Heart left ventricle (tissue), 16 donors: ENCODE data around the gene CTTN. TPM values are rescaled to one million over a fixed set of nuclear protein-coding genes. Genes with fewer than 3 reads are reported as not detected.

Source experiments
- ATAC-seq, 4 donors: fragments of 200-7000 bp; cut with Tn5 transposase; one replicate each; pipeline ENCODE4 v1.9.1; 2020 to 2022; ENCODE audit warnings: moderate library complexity in 4 of 4, mild to moderate bottlenecking in 3 of 4, moderate number of reproducible peaks in 1 of 4
- DNase-seq, 5 donors: peaks; one replicate each; pipeline ENCODE4 v3.0.0-alpha.2; 2020
- H3K27ac ChIP-seq, 12 donors: fragments of 200-600 bp; sonication (generic) in 4 of 12; one replicate each; pipeline versions ENCODE4 v1.5.0 to v1.8.0; 2016 to 2022; ENCODE audit warnings: mild to moderate bottlenecking in 2 of 12
- H3K27me3 ChIP-seq, 9 donors: fragments of 200-600 bp; sonication (generic) in 2 of 9; one replicate each; pipeline versions ENCODE4 v1.5.1 to v1.8.0; 2016 to 2022; ENCODE audit warnings: mild to moderate bottlenecking in 3 of 9
- H3K36me3 ChIP-seq, 9 donors: fragments of 200-600 bp; sonication (generic) in 2 of 9; one replicate each; pipeline versions ENCODE4 v1.5.0 to v1.8.0; 2018 to 2022; ENCODE audit warnings: mild to moderate bottlenecking in 2 of 9
- H3K4me1 ChIP-seq, 12 donors: fragments of 200-600 bp; sonication (generic) in 4 of 12; one replicate each; pipeline versions ENCODE4 v1.5.0 to v1.8.0; 2016 to 2022; ENCODE audit warnings: mild to moderate bottlenecking in 3 of 12
- H3K4me3 ChIP-seq, 12 donors: fragments of 200-600 bp; sonication (generic) in 4 of 12; one replicate each; pipeline versions ENCODE4 v1.5.0 to v1.8.0; 2017 to 2022; ENCODE audit warnings: mild to moderate bottlenecking in 9 of 12, moderate library complexity in 4 of 12
- H3K9me3 ChIP-seq, 12 donors: fragments of 200-600 bp; sonication (generic) in 4 of 12; one replicate each; pipeline versions ENCODE4 v1.5.0 to v1.8.0; 2016 to 2022; ENCODE audit warnings: mild to moderate bottlenecking in 1 of 12
- CTCF ChIP-seq, 12 donors: fragments of 200-600 bp; sonication (generic) in 4 of 12; IDR thresholded peaks; one replicate each; pipeline versions ENCODE4 v1.5.0 to v1.8.0; 2018 to 2022; ENCODE audit warnings: antibody characterized with exemption in 12 of 12, mild to moderate bottlenecking in 5 of 12
- POLR2A ChIP-seq, 2 donors: fragments of 450-650 bp; IDR thresholded peaks; one replicate each; pipeline ENCODE4 v1.6.1; 2017; ENCODE audit warnings: antibody characterized with exemption in 2 of 2, mild to moderate bottlenecking in 2 of 2, moderate library complexity in 2 of 2
- WGBS, 4 donors: extraction: QIAGEN DNeasy Blood & Tissue Kit in 2 of 4; methylation state at CpG; one replicate each; pipeline versions ENCODE4 v1.1.5 to v1.1.7; 2013 to 2018; 5-methylcytosine and 5-hydroxymethylcytosine counted together
- intact Hi-C, 10 donors: fragments of 100-400 bp; cut with DNase I; formaldehyde crosslinking; loops; one replicate each; pipeline versions ENCODE4 v1.11.1 to v1.14.2; 2022
- polyA plus RNA-seq, 2 donors: library from polyadenylated mRNA; stranded (reverse); fragments of 200-250 nt; gene quantifications; one replicate each; pipeline ENCODE4 v1.2.3, GENCODE V29; 2013
- total RNA-seq, 9 donors: library from RNA; depleted of rRNA in 2 of 9; stranded (reverse); fragments of >200 nt in 2 of 9; fragmentation: NEBNext Ultra II Directional in 3 of 9; extraction: Animal tissue kit (Norgen Biotek cat#: 25700) in 3 of 9; gene quantifications; one replicate each; pipeline versions ENCODE4 v1.1.0 to v1.2.4, GENCODE V29; 2016 to 2023
- donor health status: ischemic (EF 13 %, LVEDD 7.1; RV severe dilation, severe dysfunction).
- donor health status: healthy with polysubstance abuse.
- donor health status: DM: no; HTN: yes; CAD: no.
- donor health status: DM: no; HTN: no; CAD: no.
- donor health status: ischemic (EF 25% LVEDD 6.9; RV normal size, moderate dysfunction).
- donor health status: ischemic (EF 25% LVEDD 5.7; RV mildly dilated, moderate dysfunction).
- donor health status: healthy.
- donor health status: DM: yes; HTN: yes; CAD: no.
- donor health status: ischemic (EF 35%, LVEDD 5.7; RV mildly dilated, moderate dysfunction).
- donor health status: nonischemic (EF 11% LVEDD 7.7; RV severe dilation, severe dysfunction).
- donor health status: DM: yes; HTN: yes; CAD: no.
- donor health status: PGD.
- donor health status: ischemic (EF 29% LVEDD 5.4; RV normal size, mild dysfunction).
- donor health status: nonischemic (EF 23%, LVEDD 6.1; RV moderate dilation, normal function).

CTTN gene
- total and polyA plus RNA-seq, 11 donors, result 77.3 to 186 (median 133) TPM

DNA sequence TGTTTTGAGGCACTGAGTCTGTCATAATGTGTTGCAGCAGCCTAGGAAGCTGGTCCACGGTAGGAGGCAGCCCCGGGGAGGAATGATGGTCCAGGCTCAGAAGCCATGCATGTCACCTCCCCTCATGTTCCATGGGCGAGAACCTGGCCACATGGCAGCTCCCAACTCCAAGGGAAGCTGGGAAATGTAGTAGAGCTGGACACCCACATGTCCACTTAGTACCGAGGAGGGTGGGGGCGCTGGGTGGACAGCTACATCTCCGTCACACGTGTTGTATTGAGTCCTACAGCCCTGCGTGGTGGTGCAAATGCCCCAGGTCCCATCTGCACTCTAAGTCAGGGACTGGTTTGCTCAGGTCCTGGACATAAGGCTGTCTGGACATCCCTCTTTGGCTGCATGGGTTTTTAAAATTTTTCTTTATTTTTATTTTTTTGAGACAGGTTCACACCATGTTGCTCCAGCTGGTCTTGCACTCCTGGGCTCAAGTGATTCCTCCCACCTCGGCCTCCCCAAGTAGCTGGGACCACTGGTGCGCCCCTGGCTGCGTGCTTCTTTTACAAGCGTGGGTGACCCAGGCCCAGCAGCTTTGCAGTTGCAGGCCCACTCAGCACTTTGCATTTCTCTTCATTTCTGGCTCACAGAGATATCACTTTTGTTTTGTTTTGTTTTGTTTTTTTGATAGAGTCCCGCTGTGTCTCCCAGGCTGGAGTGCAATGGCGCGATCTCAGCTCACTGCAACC is 3.9 kb upstream of the CTTN start:
- Histone ChIP-seq H3K4me3 (no peak overlapping the region), H3K27me3 (peaks cover 0 to 49% (median 0%) of the 10 kb centered on the region in 9 donors), H3K27ac (no peak overlapping the region), H3K36me3 (peaks cover 0 to 2% (median 0%) of the 10 kb centered on the region in 9 donors), H3K4me1 (peaks cover 0 to 22% (median 7%) of the 10 kb centered on the region in 12 donors), H3K9me3 (no peaks in the 10 kb centered on the region)
- ATAC-seq (no peak), DNase-seq (no peak)
- 93 to 95% (median 94%) methylated on average over 15 of the region's 15 CpGs for WGBS, 4 donors
- TF ChIP-seq CTCF (IDR thresholded peaks at IDR 0.05) (no peak), POLR2A (IDR thresholded peaks at IDR 0.05) (no peak)
- intact Hi-C loops, result loop anchor here in 1 of 10 donors (10.0 kb wide), 1 partner anchor 120 kb away; the partner anchor contains the start of gene PPFIA1

GRCh38 chr11:70397336-70397982 is 870 bp upstream of the CTTN start:
- Histone ChIP-seq H3K36me3 (peaks cover 0 to 2% (median 0%) of the 10 kb centered on the region in 9 donors), H3K9me3 (no peaks in the 10 kb centered on the region), H3K27ac (peak overlapping the region in 9 of 12 donors; percentile 77 to 93 (median 88)), H3K4me3 (peak overlapping the region; percentile 63 to 98 (median 86)), H3K27me3 (peaks cover 0 to 52% (median 0%) of the 10 kb centered on the region in 9 donors), H3K4me1 (peaks cover 3 to 45% (median 27%) of the 10 kb centered on the region in 12 donors)
- ATAC-seq (no peak), DNase-seq (no peak)
- no peak for TF ChIP-seq CTCF (IDR thresholded peaks at IDR 0.05)
- TF ChIP-seq POLR2A (IDR thresholded peaks at IDR 0.05), result no peak
- intact Hi-C loops, result loop anchor here in 3 of 10 donors (5.0 to 10.0 kb wide), 2 partner anchors 123 to 125 kb away; partner anchors contain the start of gene PPFIA1 (in 3 of the 3)
- WGBS, 4 donors, result 36 to 49% (median 45%) methylated on average over 18 of the region's 18 CpGs

DNA sequence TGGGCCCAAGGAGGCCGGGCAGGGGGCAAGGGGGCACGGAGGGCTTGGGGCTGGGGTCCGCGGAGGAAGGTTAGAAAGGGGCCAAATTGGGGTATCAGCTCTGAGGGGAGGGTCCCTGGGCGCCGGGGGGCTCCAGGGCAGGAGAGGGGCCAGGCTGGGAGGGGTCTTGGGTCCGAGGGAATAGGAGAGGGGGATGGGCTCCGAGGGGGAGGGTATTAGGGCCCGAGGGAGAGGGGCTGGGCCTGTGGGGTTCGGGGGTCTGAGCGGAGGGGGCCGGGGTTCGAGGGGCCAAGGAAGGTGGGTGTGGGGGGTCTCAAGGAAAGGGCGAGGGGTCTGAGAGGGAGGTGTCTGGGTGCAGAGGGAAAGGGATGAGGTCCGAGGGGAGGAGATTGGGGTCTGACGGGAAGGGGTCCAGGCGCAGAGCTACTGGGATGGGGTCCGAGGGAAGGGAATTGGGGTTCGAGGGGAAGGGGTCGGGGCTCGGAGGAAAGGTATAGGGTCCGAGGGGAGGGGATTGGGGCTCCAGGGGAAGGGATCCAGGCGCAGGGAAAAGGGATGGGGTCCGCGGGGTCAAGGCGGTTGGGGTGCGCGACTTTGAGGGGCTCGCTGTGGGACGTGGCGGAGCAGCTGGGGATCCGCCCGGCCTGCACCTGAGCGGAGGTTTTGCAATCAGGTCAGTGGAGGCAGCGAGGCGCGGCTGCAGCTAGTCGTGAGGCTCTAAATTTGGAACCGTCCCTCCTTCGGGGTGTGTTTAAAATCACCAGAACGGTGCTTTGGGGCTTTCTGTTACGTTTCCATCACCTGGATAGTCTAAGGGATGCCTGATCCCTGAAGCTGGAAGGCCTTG is 728 bp downstream of the CTTN start:
- ATAC-seq (peak in 3 of 4 donors; percentile 13 to 29 (median 16)), DNase-seq (peak in 1 of 5 donors; percentile 24)
- 2 to 4% (median 3%) methylated on average over 31 to 42 of the region's 42 CpGs for WGBS, 4 donors
- H3K4me1 ChIP-seq, result peaks cover 3 to 58% (median 30%) of the 10 kb centered on the region in 12 donors
- H3K36me3 ChIP-seq, result peaks cover 0 to 2% (median 0%) of the 10 kb centered on the region in 9 donors
- intact Hi-C loops, result loop anchor here in 4 of 10 donors (2.0 to 10.0 kb wide), 3 partner anchors 124 to 128 kb away; partner anchors contain the start of gene PPFIA1 (in 4 of the 4)
- H3K9me3 ChIP-seq, result no peaks in the 10 kb centered on the region
- peaks cover 0 to 44% (median 0%) of the 10 kb centered on the region in 9 donors for H3K27me3 ChIP-seq
- H3K27ac ChIP-seq, result peak overlapping the region; percentile 64 to 93 (median 87)
- TF ChIP-seq CTCF (IDR thresholded peaks at IDR 0.05), result no peak
- H3K4me3 ChIP-seq, result peak overlapping the region; percentile 63 to 98 (median 86)
